Calu3 (cell line): ENCODE results near the gene NEURL2. TPM values are rescaled to one million over a fixed set of nuclear protein-coding genes. Genes with fewer than 3 reads are reported as not detected.

ENCODE experiments used
- BruUV-seq: library from RNA; stranded (reverse); fragments of 400-500 nt; replicated peaks from 2 replicates; lab custom pipeline; 2021; lab: Mats Ljungman, UMichigan
- CTCF ChIA-PET: fragments of 300-600 bp; sonication (Branson Sonifier 250); formaldehyde crosslinking; loops from one replicate; lab custom pipeline; 2022; ENCODE audit warnings: antibody characterized with exemption; lab: Charles Lee
- DNase-seq: peaks from one replicate; pipeline ENCODE4 v3.0.0; 2022
- H3K27ac Mint-ChIP-seq: one replicate; pipeline ENCODE4 v1.8.0; 2022; ENCODE audit warnings: mixed read lengths; ENCODE audit not compliant: unreplicated experiment
- H3K27me3 Mint-ChIP-seq: one replicate; pipeline ENCODE4 v1.8.0; 2022; ENCODE audit warnings: mixed read lengths; ENCODE audit not compliant: unreplicated experiment
- H3K36me3 Mint-ChIP-seq: one replicate; pipeline ENCODE4 v1.8.0; 2022; ENCODE audit warnings: mild to moderate bottlenecking, moderate library complexity, mixed read lengths; ENCODE audit not compliant: insufficient read depth, unreplicated experiment
- H3K4me1 Mint-ChIP-seq: one replicate; pipeline ENCODE4 v1.8.0; 2022; ENCODE audit warnings: mild to moderate bottlenecking, low read depth, mixed read lengths; ENCODE audit not compliant: unreplicated experiment
- H3K4me3 Mint-ChIP-seq: one replicate; pipeline ENCODE4 v1.8.0; 2022; ENCODE audit warnings: mild to moderate bottlenecking, low read depth, moderate library complexity, mixed read lengths; ENCODE audit not compliant: unreplicated experiment
- H3K9me3 Mint-ChIP-seq: one replicate; pipeline ENCODE4 v1.8.0; 2022; ENCODE audit warnings: low read depth, mixed read lengths; ENCODE audit not compliant: unreplicated experiment
- intact Hi-C: fragments of 100-400 bp; cut with micrococcal nuclease; formaldehyde crosslinking; loops from one replicate; pipeline ENCODE4 v1.10.0; 2022; ENCODE audit not compliant: unreplicated experiment
- total RNA-seq: library from RNA; stranded (reverse); gene quantifications from 2 replicates; pipeline ENCODE4 v1.2.3, GENCODE V29; 2022
- TF ChIP-seq, protein P1 (sequence below): fragments of 200-600 bp; IDR thresholded peaks from one replicate; pipeline ENCODE4 v1.8.0; 2022; ENCODE audit warnings: antibody characterized with exemption; ENCODE audit not compliant: unreplicated experiment

Gene NEURL2
- total RNA-seq, 1 experiment from 2014 or later, result 6.8 TPM

DNA sequence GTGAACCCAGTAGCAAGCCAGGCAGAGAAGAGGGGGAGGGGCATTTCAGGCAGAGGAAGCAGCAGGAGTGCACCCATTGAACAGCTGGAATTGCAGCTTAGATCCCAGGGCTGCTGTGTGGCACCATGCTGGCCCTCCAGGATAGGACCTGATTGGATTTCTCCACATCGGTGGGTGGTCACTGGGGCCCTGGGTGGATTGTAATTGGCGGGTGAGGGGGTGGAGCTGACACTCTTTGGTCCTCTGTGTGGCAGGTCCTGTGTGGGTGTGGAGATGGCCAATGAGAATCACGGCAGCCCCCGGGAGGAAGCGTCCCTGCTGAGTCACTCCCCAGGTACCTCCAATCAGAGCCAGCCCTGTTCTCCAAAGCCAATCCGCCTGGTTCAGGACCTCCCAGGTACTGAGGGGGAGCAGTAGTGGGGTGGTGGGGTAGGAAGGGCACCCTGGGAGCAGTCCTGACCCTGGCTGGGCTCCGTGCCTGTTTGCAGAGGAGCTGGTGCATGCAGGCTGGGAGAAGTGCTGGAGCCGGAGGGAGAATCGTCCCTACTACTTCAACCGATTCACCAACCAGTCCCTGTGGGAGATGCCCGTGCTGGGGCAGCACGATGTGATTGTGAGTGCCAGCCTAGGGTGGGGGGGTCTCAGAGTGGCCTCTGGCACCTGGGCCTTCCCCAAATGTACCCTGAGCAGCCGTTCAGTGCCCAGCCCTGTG is 47.9 kb upstream of the NEURL2 start:
- H3K4me1 Mint-ChIP-seq, result peaks cover 6% of the 10 kb centered on the region
- no peak for DNase-seq
- no peaks in the 10 kb centered on the region for H3K9me3 Mint-ChIP-seq
- H3K27ac Mint-ChIP-seq, result no peak overlapping the region
- CTCF ChIA-PET, result interaction anchor here (1.0 kb wide), 1 partner anchor 31 kb away, joined by 3 read pairs; no protein-coding TSS in a partner anchor
- H3K36me3 Mint-ChIP-seq, result peaks cover 75% of the 10 kb centered on the region
- intact Hi-C loops, result no loop called here
- TF ChIP-seq, protein P1, sequence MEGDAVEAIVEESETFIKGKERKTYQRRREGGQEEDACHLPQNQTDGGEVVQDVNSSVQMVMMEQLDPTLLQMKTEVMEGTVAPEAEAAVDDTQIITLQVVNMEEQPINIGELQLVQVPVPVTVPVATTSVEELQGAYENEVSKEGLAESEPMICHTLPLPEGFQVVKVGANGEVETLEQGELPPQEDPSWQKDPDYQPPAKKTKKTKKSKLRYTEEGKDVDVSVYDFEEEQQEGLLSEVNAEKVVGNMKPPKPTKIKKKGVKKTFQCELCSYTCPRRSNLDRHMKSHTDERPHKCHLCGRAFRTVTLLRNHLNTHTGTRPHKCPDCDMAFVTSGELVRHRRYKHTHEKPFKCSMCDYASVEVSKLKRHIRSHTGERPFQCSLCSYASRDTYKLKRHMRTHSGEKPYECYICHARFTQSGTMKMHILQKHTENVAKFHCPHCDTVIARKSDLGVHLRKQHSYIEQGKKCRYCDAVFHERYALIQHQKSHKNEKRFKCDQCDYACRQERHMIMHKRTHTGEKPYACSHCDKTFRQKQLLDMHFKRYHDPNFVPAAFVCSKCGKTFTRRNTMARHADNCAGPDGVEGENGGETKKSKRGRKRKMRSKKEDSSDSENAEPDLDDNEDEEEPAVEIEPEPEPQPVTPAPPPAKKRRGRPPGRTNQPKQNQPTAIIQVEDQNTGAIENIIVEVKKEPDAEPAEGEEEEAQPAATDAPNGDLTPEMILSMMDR, result no peak
- no peak overlapping the region for H3K4me3 Mint-ChIP-seq
- H3K27me3 Mint-ChIP-seq, result no peaks in the 10 kb centered on the region
- BruUV-seq, result no TSS peak

DNA sequence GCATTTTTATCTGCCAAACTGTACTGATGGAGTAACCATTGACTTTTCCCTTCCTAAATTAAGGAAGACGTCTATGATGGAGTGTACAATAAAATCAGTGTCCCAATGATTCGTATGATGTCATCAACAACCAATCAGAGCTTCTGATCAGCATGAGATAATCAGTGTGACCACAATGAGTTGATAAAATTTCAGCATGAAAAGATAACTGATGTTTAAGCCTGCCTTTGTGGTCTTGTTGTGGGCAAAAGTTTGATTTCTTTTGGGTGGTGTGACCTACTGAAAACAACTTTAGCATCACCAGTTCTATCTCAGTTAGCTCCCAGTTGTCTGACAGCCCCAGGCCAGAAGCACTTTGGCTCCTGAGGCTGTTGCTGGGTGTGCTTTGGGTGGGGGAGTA is 46.8 kb upstream of the NEURL2 start:
- CTCF ChIA-PET, result no interaction called here
- intact Hi-C loops, result no loop called here
- Mint-ChIP-seq H3K4me1 (peaks cover 6% of the 10 kb centered on the region), H3K27ac (no peak overlapping the region), H3K9me3 (no peaks in the 10 kb centered on the region), H3K27me3 (no peaks in the 10 kb centered on the region), H3K36me3 (peaks cover 72% of the 10 kb centered on the region), H3K4me3 (no peak overlapping the region)
- no TSS peak for BruUV-seq
- TF ChIP-seq, protein P1, result no peak
- DNase-seq, result no peak

DNA sequence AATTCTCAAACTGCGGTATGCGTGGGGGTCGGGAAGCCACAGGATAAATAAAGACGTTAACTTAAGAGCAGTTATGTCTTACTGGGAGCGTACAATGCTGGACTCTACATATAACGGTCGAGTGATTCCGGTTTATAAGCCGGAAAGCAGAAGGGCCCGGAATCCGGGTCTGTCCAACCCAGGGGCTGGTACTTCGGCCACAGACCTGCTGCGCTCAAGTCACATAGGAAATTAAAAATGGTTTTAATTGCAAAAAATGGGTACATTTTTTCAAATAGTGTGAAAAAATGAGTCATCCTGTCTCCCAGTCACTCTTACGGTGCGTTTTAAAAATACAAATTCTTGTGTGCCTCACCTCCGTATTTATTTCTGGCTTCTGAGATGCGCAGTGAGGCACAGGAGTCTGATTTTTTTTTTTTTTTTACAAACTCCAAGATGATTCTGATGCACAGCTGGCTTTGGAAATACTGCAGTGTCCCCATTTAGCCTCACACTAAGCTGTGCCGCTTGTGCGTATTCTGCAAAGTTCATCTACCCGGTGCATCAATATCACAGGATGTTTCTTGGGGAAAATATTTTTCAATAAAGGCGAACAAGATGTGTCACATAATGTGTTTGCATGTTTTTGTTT is 44.5 kb upstream of the NEURL2 start:
- intact Hi-C loops, result no loop called here
- Mint-ChIP-seq H3K27ac (peak overlapping the region; percentile 99), H3K27me3 (no peaks in the 10 kb centered on the region), H3K9me3 (no peaks in the 10 kb centered on the region), H3K4me3 (peak overlapping the region; percentile 100), H3K36me3 (peaks cover 70% of the 10 kb centered on the region), H3K4me1 (peaks cover 6% of the 10 kb centered on the region)
- CTCF ChIA-PET, result interaction anchor here (0.7 to 2.3 kb wide), 8 partner anchors 11 to 95 kb away, joined by 3 to 7 read pairs (median 4); no protein-coding TSS in a partner anchor
- no peak for DNase-seq
- TF ChIP-seq, protein P1, result no peak
- TSS peak; percentile 80 for BruUV-seq

DNA sequence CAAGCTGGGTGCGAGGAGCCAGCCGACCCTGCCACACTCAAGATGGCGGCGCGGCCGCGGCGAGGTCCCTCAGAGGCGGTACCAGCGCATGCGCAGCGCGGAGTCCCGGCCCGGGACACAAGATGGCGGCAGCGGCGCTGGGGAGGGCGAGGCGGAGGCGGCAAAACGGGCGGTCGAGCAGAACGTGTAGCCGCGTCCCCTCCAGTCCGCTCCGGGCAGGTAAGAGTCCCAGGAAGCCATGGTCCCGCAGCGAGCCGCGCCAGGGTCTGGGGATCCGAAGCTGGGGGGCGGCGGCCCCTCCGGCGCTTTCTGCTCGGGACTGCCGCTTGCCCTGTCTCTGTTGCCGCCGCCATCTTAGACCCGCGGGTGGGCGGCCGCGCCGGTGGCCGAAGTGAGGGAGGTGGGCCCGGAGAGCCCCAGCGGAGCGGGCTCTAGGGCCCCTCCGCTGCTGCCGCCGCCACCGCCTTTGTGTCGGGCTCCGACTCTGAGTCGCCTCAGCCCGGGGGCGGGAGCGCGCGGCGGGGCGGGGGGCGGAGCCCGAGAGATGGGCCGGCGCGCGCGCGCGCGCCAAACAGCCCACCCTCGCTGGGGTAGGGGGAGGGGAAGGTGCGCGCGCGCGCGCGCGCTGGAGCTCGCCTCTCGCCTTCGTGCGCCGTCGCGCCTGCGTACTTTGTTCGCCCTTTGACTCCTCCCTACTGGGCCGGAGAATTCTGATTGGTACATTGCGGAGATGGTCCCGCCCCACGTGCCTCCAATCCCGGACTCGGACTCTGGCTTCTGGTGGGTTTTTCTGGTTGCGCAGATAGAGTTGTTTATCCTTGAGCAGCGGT is 43.8 kb upstream of the NEURL2 start, which contains the start of gene PCIF1:
PCIF1 (plus strand) TSS at position 98 of the 830 bp plus-strand sequence. CDS start 4,317 bp downstream, outside the sequence.
- Mint-ChIP-seq H3K4me1 (peaks cover 6% of the 10 kb centered on the region), H3K36me3 (peaks cover 65% of the 10 kb centered on the region), H3K27ac (peak within 1 kb of the TSS; percentile 99), H3K4me3 (peak within 1 kb of the TSS; percentile 100), H3K9me3 (no peaks in the 10 kb centered on the region), H3K27me3 (no peaks in the 10 kb centered on the region)
- no TSS peak for BruUV-seq
- peak; percentile 99 for DNase-seq
- TF ChIP-seq, protein P1, result no peak
- intact Hi-C loops, result no loop called here
- CTCF ChIA-PET, result interaction anchor here (0.7 to 2.3 kb wide), 9 partner anchors 10 to 135 kb away, joined by 3 to 7 read pairs (median 4); no protein-coding TSS in a partner anchor
